Measurements from ENCODE around the gene CATSPERZ. TPM values are rescaled to one million over a fixed set of nuclear protein-coding genes. Genes with fewer than 3 reads are reported as not detected.

The CATSPERZ gene
- total and polyA plus RNA-seq, 2 donors (not counting 3 experiments of a cell fraction or from before 2014, with no cell fraction given): 0.11 TPM; not detected in 1

- dilution Hi-C loops (cut with MboI; ENCODE audit: extremely low pct_ligation_motif_present, low sequenced_read_pairs): no loop called here
- no TSS peak for BruUV-seq (replicated peaks)
- H3K4me3 ChIP-seq (replicated peaks in 1 of 3; ENCODE audit: insufficient read depth in 1 of 3, low read depth in 1 of 3, low read length in 3 of 3): no peak overlapping the region
Observed at GRCh38 chr11:64296236-64296635, 3.9 kb upstream of the CATSPERZ start.

More at GRCh38 chr11:64296236-64296635, 3.9 kb upstream of the CATSPERZ start:
- H3K27ac ChIP-seq (ENCODE audit: insufficient read depth, low read depth, low read length): no peak overlapping the region
- intact Hi-C loops (cut with micrococcal nuclease): no loop called here
- H3K9me3 ChIP-seq (replicated peaks; ENCODE audit: control insufficient read depth, insufficient read depth, low read length): no peaks in the 10 kb centered on the region
- no peak for TF ChIP-seq POLR2AphosphoS5 (IDR thresholded peaks at IDR 0.05; ENCODE audit: insufficient read depth, low read depth, low read length)
- TF ChIP-seq MYC (IDR thresholded peaks at IDR 0.05; ENCODE audit: low read depth, low read length): no peak
- TF ChIP-seq CTCF (IDR thresholded peaks at IDR 0.05; ENCODE audit: extremely low read depth in 1 of 2, insufficient read depth in 1 of 2, low read depth in 1 of 2, low read length in 2 of 2): no peak
- TF ChIP-seq FOS (IDR thresholded peaks at IDR 0.05; ENCODE audit: borderline replicate concordance, insufficient read depth, low read length): no peak
- no peak for TF ChIP-seq GATA2 (IDR thresholded peaks at IDR 0.05; ENCODE audit: insufficient read depth, insufficient read length, low read depth, low read length)
- TF ChIP-seq, protein P1, sequence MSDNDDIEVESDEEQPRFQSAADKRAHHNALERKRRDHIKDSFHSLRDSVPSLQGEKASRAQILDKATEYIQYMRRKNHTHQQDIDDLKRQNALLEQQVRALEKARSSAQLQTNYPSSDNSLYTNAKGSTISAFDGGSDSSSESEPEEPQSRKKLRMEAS (IDR thresholded peaks at IDR 0.05; ENCODE audit: insufficient read depth, insufficient read length): no peak
- TF ChIP-seq JUN (IDR thresholded peaks at IDR 0.05; ENCODE audit: borderline replicate concordance, insufficient read depth, insufficient read length, low read depth): no peak
- TF ChIP-seq EZH2 (IDR thresholded peaks at IDR 0.05; ENCODE audit: borderline replicate concordance, low read depth, low read length, severe bottlenecking): no peak
- TF ChIP-seq POLR2A (IDR thresholded peaks at IDR 0.05; ENCODE audit: low read depth, low read length): no peak
- peaks cover 57 to 86% of the 10 kb centered on the region in 2 experiments for H3K27me3 ChIP-seq (ENCODE audit: control insufficient read depth in 2 of 2, insufficient read depth in 2 of 2, low read length in 2 of 2)
- no peaks in the 10 kb centered on the region for H4K20me1 ChIP-seq (replicated peaks; ENCODE audit: control insufficient read depth, extremely low read depth, insufficient read depth, low read length)
- no peak for DNase-seq (ENCODE audit: low read depth, low spot score)
- H3K4me1 ChIP-seq (ENCODE audit: control insufficient read depth, extremely low read depth, insufficient read depth, low read length): peaks cover 17% of the 10 kb centered on the region
- H2AFZ ChIP-seq (ENCODE audit: low read depth, low read length): no peak overlapping the region
- no peak for FAIRE-seq
- no peaks in the 10 kb centered on the region for H3K36me3 ChIP-seq (ENCODE audit: control insufficient read depth in 2 of 2, extremely low read depth in 1 of 2, insufficient read depth in 2 of 2, low read length in 2 of 2)
- ChIA-PET POLR2A (no interaction called here), CTCF (interaction anchor here (1.7 kb wide), 1 partner anchor 92 kb away, joined by 6 read pairs; no protein-coding TSS in a partner anchor)
- H3K4me2 ChIP-seq (ENCODE audit: insufficient read depth, low read length): no peak overlapping the region
- H3K79me2 ChIP-seq (ENCODE audit: control insufficient read depth, insufficient read depth, low read length): no peaks in the 10 kb centered on the region
- no peak overlapping the region for H3K9ac ChIP-seq (replicated peaks; ENCODE audit: extremely low read depth, insufficient read depth, low read length)
- no peaks in the 10 kb centered on the region for H3K9me1 ChIP-seq (replicated peaks; ENCODE audit: control insufficient read depth, extremely low read depth, insufficient read depth, low read length)

Measured in endothelial cell of umbilical vein (primary cell).